CD4-positive, alpha-beta memory T cell (primary cell): ENCODE results near the gene COBL. TPM values are rescaled to one million over a fixed set of nuclear protein-coding genes. Genes with fewer than 3 reads are reported as not detected.

Experiments
- CTCF ChIA-PET: fragments of 350-600 bp; sonication (Branson Sonifier 250); formaldehyde crosslinking; loops from one replicate; lab custom pipeline; 2021; ENCODE audit warnings: inconsistent platforms; ENCODE audit not compliant: partially characterized antibody; lab: Charles Lee
- POLR2A ChIA-PET: fragments of 350-600 bp; sonication (Branson Sonifier 250); formaldehyde crosslinking; loops from one replicate; lab custom pipeline; 2021; ENCODE audit not compliant: partially characterized antibody; lab: Charles Lee
- DNase-seq, 5 donors: peaks; one replicate each; pipeline versions ENCODE4 v3.0.0 to v3.0.0-alpha.2; 2020 to 2022; ENCODE audit warnings: mixed read lengths in 1 of 5
- H3K27ac ChIP-seq: one replicate; pipeline ENCODE4 v1.7.0; 2013; ENCODE audit warnings: low read depth, low read length
- H3K27me3 ChIP-seq: 2 replicates; pipeline ENCODE4 v1.7.0; 2013; ENCODE audit warnings: mild to moderate bottlenecking, low read length, moderate library complexity; ENCODE audit not compliant: insufficient read depth
- H3K36me3 ChIP-seq: 2 replicates; pipeline ENCODE4 v1.7.0; 2013; ENCODE audit warnings: mild to moderate bottlenecking, low read length, moderate library complexity; ENCODE audit not compliant: insufficient read depth
- H3K4me1 ChIP-seq: 2 replicates; pipeline ENCODE4 v1.7.0; 2013; ENCODE audit warnings: mild to moderate bottlenecking, low read length, moderate library complexity; ENCODE audit not compliant: insufficient read depth
- H3K4me3 ChIP-seq, 2 donors: one replicate each; pipeline ENCODE4 v1.7.0; 2013; ENCODE audit warnings: low read length in 2 of 2, mild to moderate bottlenecking in 1 of 2
- H3K9me3 ChIP-seq, 2 donors: one replicate each; pipeline ENCODE4 v1.7.0; 2013; ENCODE audit warnings: low read length in 2 of 2, control low read depth in 1 of 2; ENCODE audit not compliant: control insufficient read depth in 1 of 2
- H3K27ac Mint-ChIP-seq, 7 donors: one replicate each; pipeline ENCODE4 v1.8.0; 2020 to 2021; ENCODE audit warnings: mixed read lengths in 7 of 7, mild to moderate bottlenecking in 6 of 7, inconsistent platforms in 3 of 7, moderate library complexity in 3 of 7
- H3K27me3 Mint-ChIP-seq, 2 donors: one replicate each; pipeline ENCODE4 v1.8.0; 2020 to 2021; ENCODE audit warnings: mixed read lengths in 2 of 2
- H3K36me3 Mint-ChIP-seq, 2 donors: one replicate each; pipeline ENCODE4 v1.8.0; 2020 to 2021; ENCODE audit warnings: mixed read lengths in 2 of 2, inconsistent platforms in 1 of 2, mild to moderate bottlenecking in 1 of 2
- H3K4me1 Mint-ChIP-seq, 4 donors: one replicate each; pipeline ENCODE4 v1.8.0; 2020 to 2021; ENCODE audit warnings: mixed read lengths in 4 of 4, mild to moderate bottlenecking in 1 of 4
- H3K4me3 Mint-ChIP-seq, 8 donors: one replicate each; pipeline ENCODE4 v1.8.0; 2020 to 2021; ENCODE audit warnings: mixed read lengths in 8 of 8, mild to moderate bottlenecking in 7 of 8, moderate library complexity in 6 of 8, inconsistent platforms in 3 of 8
- H3K9me3 Mint-ChIP-seq, 8 donors: one replicate each; pipeline ENCODE4 v1.8.0; 2020 to 2021; ENCODE audit warnings: mixed read lengths in 8 of 8, mild to moderate bottlenecking in 5 of 8, inconsistent platforms in 3 of 8, moderate library complexity in 1 of 8
- intact Hi-C: fragments of 100-400 bp; cut with micrococcal nuclease; formaldehyde crosslinking; loops from one replicate; pipeline ENCODE4 v1.15.1; 2023
- polyA plus RNA-seq, 2 donors: library from polyadenylated mRNA; unstranded; fragments of 300-500 nt; fragmentation: Illumina TruSeq; gene quantifications; one replicate each; pipeline ENCODE4 v1.2.3, GENCODE V29; 2021
- total RNA-seq, 2 experiments: library from RNA; stranded (reverse); gene quantifications; one replicate each; pipeline ENCODE4 v1.2.3, GENCODE V29; 2021

The COBL gene
- total and polyA plus RNA-seq, 4 experiments from 2014 or later = not detected

- Histone ChIP-seq H3K4me3 (no peak overlapping the region), H3K9me3 (no peaks in the 10 kb centered on the region), H3K4me1 (no peaks in the 10 kb centered on the region), H3K27me3 (no peaks in the 10 kb centered on the region), H3K36me3 (no peaks in the 10 kb centered on the region), H3K27ac (no peak overlapping the region)
- CTCF ChIA-PET = interaction anchor here (1.2 kb wide), 1 partner anchor 30 kb away, joined by 3 read pairs; no protein-coding TSS in a partner anchor
- DNase-seq = no peak
- Mint-ChIP-seq H3K27ac (no peak overlapping the region), H3K4me1 (no peaks in the 10 kb centered on the region), H3K9me3 (peaks cover 0 to 3% (median 0%) of the 10 kb centered on the region in 8 donors), H3K4me3 (no peak overlapping the region), H3K36me3 (no peaks in the 10 kb centered on the region), H3K27me3 (no peaks in the 10 kb centered on the region)
- POLR2A ChIA-PET = no interaction called here
- intact Hi-C loops = no loop called here
Measured at GRCh38 chr7:51132661-51133060, 183.9 kb downstream of the COBL start.

GRCh38 chr7:51129527-51130472 is 186.8 kb downstream of the COBL start:
- H3K36me3 ChIP-seq = no peaks in the 10 kb centered on the region
- Mint-ChIP-seq H3K27ac (no peak overlapping the region), H3K4me1 (no peaks in the 10 kb centered on the region), H3K36me3 (no peaks in the 10 kb centered on the region), H3K4me3 (no peak overlapping the region), H3K9me3 (peaks cover 0 to 3% (median 0%) of the 10 kb centered on the region in 8 donors), H3K27me3 (no peaks in the 10 kb centered on the region)
- H3K9me3 ChIP-seq = no peaks in the 10 kb centered on the region
- no peaks in the 10 kb centered on the region for H3K4me1 ChIP-seq
- H3K4me3 ChIP-seq = no peak overlapping the region
- intact Hi-C loops = no loop called here
- CTCF ChIA-PET = no interaction called here
- POLR2A ChIA-PET = no interaction called here
- no peaks in the 10 kb centered on the region for H3K27me3 ChIP-seq
- DNase-seq = no peak
- no peak overlapping the region for H3K27ac ChIP-seq

DNA sequence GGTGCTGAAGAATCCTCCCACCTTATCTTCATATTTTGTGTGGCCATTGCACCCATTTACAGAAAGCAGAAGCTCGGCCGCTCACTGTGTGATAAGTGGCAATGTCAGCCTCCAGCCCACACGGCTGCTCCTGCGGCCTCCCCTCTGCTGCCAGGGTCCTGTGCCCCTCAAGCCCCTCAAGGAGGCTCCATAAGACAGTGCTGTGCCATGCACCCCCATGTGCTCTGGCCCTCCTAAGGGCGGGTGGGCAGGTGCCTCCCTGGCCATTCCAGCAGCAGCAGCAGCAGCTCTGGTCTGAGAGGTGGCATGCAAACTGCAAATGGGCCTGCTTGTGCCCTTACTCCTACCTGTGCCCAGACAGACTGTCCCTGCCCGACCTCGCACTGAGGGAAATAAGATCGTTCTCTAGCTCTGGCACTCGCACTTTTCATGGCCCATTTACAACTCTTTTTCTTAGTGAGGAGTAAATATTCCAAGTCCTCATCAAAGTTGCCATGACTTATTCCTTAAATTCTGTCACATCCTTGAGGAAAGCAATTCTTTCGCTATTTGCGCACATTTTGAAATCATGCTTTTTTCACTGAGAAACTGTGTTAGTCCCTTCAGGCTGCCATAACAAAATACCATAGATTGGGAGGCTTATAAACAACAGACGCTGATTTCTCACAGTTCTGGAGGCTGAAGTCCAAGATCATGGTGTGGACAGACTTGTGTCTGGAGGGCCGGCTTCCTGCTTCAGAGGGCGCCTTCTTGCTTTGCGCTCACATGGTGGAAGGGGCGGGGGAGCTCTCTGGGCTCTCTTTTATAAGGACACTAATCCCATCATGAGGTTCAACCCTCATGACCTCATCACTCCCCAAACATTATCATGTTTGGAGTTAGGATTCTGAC is 187.8 kb downstream of the COBL start:
- H3K4me1 Mint-ChIP-seq = peaks cover under 1 to 3% (median 1%) of the 10 kb centered on the region in 4 donors
- no peaks in the 10 kb centered on the region for H3K27me3 Mint-ChIP-seq
- no peak overlapping the region for H3K4me3 Mint-ChIP-seq
- no peak overlapping the region for H3K27ac Mint-ChIP-seq
- Histone ChIP-seq H3K4me3 (no peak overlapping the region), H3K9me3 (no peaks in the 10 kb centered on the region), H3K27ac (no peak overlapping the region), H3K4me1 (no peaks in the 10 kb centered on the region), H3K27me3 (no peaks in the 10 kb centered on the region), H3K36me3 (no peaks in the 10 kb centered on the region)
- intact Hi-C loops = no loop called here
- H3K9me3 Mint-ChIP-seq = peaks cover 0 to 3% (median 0%) of the 10 kb centered on the region in 8 donors
- POLR2A ChIA-PET = no interaction called here
- CTCF ChIA-PET = no interaction called here
- H3K36me3 Mint-ChIP-seq = no peaks in the 10 kb centered on the region
- DNase-seq = no peak

GRCh38 chr7:51127618-51127904 is 189.0 kb downstream of the COBL start:
- no peaks in the 10 kb centered on the region for H3K27me3 Mint-ChIP-seq
- H3K4me3 ChIP-seq = no peak overlapping the region
- no peak overlapping the region for H3K4me3 Mint-ChIP-seq
- intact Hi-C loops = no loop called here
- no peaks in the 10 kb centered on the region for H3K9me3 ChIP-seq
- CTCF ChIA-PET = interaction anchor here (1.4 kb wide), 1 partner anchor 34 kb away, joined by 4 read pairs; no protein-coding TSS in a partner anchor
- peaks cover 0 to 2% (median 0%) of the 10 kb centered on the region in 8 donors for H3K9me3 Mint-ChIP-seq
- POLR2A ChIA-PET = no interaction called here
- no peaks in the 10 kb centered on the region for H3K4me1 ChIP-seq
- peaks cover 6 to 10% (median 7%) of the 10 kb centered on the region in 4 donors for H3K4me1 Mint-ChIP-seq
- no peaks in the 10 kb centered on the region for H3K36me3 Mint-ChIP-seq
- H3K27me3 ChIP-seq = no peaks in the 10 kb centered on the region
- DNase-seq = no peak
- no peaks in the 10 kb centered on the region for H3K36me3 ChIP-seq
- no peak overlapping the region for H3K27ac ChIP-seq
- H3K27ac Mint-ChIP-seq = no peak overlapping the region

GRCh38 chr7:51126813-51127617 is 189.6 kb downstream of the COBL start:
- Histone ChIP-seq H3K27ac (no peak overlapping the region), H3K4me3 (no peak overlapping the region), H3K36me3 (no peaks in the 10 kb centered on the region), H3K27me3 (no peaks in the 10 kb centered on the region), H3K9me3 (no peaks in the 10 kb centered on the region), H3K4me1 (peaks cover 3% of the 10 kb centered on the region)
- no peaks in the 10 kb centered on the region for H3K36me3 Mint-ChIP-seq
- no peaks in the 10 kb centered on the region for H3K27me3 Mint-ChIP-seq
- CTCF ChIA-PET = interaction anchor here (1.4 kb wide), 1 partner anchor 35 kb away, joined by 4 read pairs; no protein-coding TSS in a partner anchor
- intact Hi-C loops = no loop called here
- no peak overlapping the region for H3K4me3 Mint-ChIP-seq
- H3K9me3 Mint-ChIP-seq = no peaks in the 10 kb centered on the region
- no peak overlapping the region for H3K27ac Mint-ChIP-seq
- no peak for DNase-seq
- POLR2A ChIA-PET = no interaction called here
- peaks cover 9 to 14% (median 12%) of the 10 kb centered on the region in 4 donors for H3K4me1 Mint-ChIP-seq

DNA sequence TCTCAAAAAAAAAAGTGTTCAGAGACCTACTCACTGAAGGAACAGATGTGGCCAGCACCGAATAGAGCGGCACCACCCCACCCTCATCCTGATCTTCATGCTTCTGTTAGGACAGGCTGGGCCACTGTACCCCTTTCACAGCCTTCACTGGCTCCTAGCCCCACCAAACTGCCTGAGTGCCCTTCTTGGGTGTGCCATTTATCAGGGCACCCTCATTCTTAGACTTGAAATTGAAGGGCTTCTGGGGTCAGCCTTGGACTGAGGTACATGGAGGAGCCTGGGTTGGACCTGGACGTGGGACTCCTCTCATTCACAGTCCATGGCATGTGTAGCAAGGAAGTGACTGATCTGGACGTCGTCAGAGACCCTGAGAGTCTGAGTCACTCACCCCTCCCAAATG is 190.3 kb downstream of the COBL start:
- intact Hi-C loops = no loop called here
- H3K36me3 Mint-ChIP-seq = no peaks in the 10 kb centered on the region
- H3K27ac Mint-ChIP-seq = no peak overlapping the region
- H3K4me1 ChIP-seq = peaks cover 10% of the 10 kb centered on the region
- no peak for DNase-seq
- no peaks in the 10 kb centered on the region for H3K9me3 Mint-ChIP-seq
- no peaks in the 10 kb centered on the region for H3K36me3 ChIP-seq
- no peaks in the 10 kb centered on the region for H3K27me3 ChIP-seq
- H3K27ac ChIP-seq = no peak overlapping the region
- H3K27me3 Mint-ChIP-seq = no peaks in the 10 kb centered on the region
- H3K9me3 ChIP-seq = no peaks in the 10 kb centered on the region
- ChIA-PET CTCF (interaction anchor here (1.4 kb wide), 1 partner anchor 36 kb away, joined by 4 read pairs; no protein-coding TSS in a partner anchor), POLR2A (no interaction called here)
- H3K4me3 ChIP-seq = no peak overlapping the region
- no peak overlapping the region for H3K4me3 Mint-ChIP-seq
- peaks cover 15 to 21% (median 18%) of the 10 kb centered on the region in 4 donors for H3K4me1 Mint-ChIP-seq
